ENCODE data around the gene MCF2L2.

GRCh38 chr3:183144363-183144762, 284.1 kb downstream of the MCF2L2 start:
- no peak for TF ChIP-seq CTCF (IDR thresholded peaks at IDR 0.05)
- no peak for TF ChIP-seq POLR2A (IDR thresholded peaks at IDR 0.05)

Measured in thyroid gland (tissue), 4 donors.